ENCODE measurements around the gene SLAMF9.

DNA sequence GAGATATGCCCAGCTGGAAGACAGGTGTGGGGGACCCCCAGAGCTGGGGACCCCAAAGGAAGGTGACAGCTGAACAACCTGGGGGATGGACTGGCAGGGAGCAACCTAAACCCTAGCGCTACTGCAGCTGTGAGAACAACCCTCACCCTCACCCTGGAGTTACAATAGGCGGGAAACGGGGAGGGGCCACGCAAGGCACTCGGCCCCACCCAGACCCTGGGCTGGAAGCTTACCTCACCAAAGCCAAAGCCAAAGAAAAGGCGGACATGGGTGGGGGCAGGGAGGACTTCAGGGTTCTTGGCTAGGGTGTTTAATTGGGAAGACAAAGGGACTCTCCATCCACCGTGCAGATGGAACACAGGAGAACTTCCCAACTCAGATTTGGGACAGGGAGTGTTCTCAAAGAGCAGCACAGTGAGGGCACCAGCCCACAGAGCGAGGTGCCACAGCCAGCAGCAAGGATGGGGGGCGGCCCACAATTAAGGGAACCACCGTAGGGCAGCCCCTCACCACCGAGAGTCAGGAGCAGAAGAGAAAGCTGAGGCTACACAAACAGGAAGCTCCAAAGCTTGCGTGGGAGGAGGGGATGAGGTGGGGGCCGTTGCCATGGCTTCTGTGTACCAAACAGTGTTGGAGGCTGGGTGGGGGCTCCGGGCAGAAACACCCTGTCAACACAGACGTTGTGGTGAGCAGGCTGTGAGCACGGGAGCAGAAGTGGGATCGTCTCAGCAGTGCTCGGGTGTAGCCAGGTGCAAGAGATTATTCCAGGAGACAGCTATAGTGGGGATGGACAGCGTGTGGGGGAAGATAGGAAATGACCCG lies 30.6 kb downstream of the SLAMF9 start:
- TF ChIP-seq, protein P1, sequence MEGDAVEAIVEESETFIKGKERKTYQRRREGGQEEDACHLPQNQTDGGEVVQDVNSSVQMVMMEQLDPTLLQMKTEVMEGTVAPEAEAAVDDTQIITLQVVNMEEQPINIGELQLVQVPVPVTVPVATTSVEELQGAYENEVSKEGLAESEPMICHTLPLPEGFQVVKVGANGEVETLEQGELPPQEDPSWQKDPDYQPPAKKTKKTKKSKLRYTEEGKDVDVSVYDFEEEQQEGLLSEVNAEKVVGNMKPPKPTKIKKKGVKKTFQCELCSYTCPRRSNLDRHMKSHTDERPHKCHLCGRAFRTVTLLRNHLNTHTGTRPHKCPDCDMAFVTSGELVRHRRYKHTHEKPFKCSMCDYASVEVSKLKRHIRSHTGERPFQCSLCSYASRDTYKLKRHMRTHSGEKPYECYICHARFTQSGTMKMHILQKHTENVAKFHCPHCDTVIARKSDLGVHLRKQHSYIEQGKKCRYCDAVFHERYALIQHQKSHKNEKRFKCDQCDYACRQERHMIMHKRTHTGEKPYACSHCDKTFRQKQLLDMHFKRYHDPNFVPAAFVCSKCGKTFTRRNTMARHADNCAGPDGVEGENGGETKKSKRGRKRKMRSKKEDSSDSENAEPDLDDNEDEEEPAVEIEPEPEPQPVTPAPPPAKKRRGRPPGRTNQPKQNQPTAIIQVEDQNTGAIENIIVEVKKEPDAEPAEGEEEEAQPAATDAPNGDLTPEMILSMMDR (conservative IDR thresholded peaks at IDR 0.05; ENCODE audit: low read length): no peak
- no peak for TF ChIP-seq EZH2phosphoT487 (IDR thresholded peaks at IDR 0.05; ENCODE audit: borderline replicate concordance, low read depth, low read length)

Measured in OCI-LY7 (cell line).